DOHH2 (cell line): Measurements from ENCODE around the gene ACACB.

ENCODE experiments used
- H3F3A ChIP-seq: fragments of 200-600 bp; sonication (generic), shearing (Covaris generic); 2 replicates; pipeline ENCODE4 v1.6.0; 2016; ENCODE audit warnings: antibody characterized with exemption, mild to moderate bottlenecking; ENCODE audit not compliant: control insufficient read depth, insufficient read depth
- H3K27ac ChIP-seq: fragments of 200-600 bp; sonication (generic); 2 replicates; pipeline ENCODE4 v1.5.1; 2014; ENCODE audit warnings: low read depth, mild to moderate bottlenecking, low read length, moderate library complexity
- H3K27me3 ChIP-seq: fragments of 200-600 bp; sonication (generic); 2 replicates; pipeline ENCODE4 v1.6.1; 2014; ENCODE audit warnings: mild to moderate bottlenecking, low read length, mixed read lengths; ENCODE audit not compliant: control insufficient read depth
- H3K36me3 ChIP-seq: fragments of 200-600 bp; sonication (generic); 2 replicates; pipeline ENCODE4 v1.6.1; 2014; ENCODE audit warnings: mild to moderate bottlenecking, low read length, moderate library complexity, mixed read lengths; ENCODE audit not compliant: control insufficient read depth
- H3K4me1 ChIP-seq: fragments of 200-600 bp; sonication (generic); 2 replicates; pipeline ENCODE4 v1.6.1; 2014; ENCODE audit warnings: mild to moderate bottlenecking, low read length, mixed read lengths; ENCODE audit not compliant: control insufficient read depth
- H3K4me2 ChIP-seq: fragments of 200-600 bp; sonication (generic); 2 replicates; pipeline ENCODE4 v1.6.0; 2014; ENCODE audit warnings: mild to moderate bottlenecking, low read length, moderate library complexity
- H3K4me3 ChIP-seq: fragments of 200-600 bp; sonication (generic); 2 replicates; pipeline ENCODE4 v1.5.1; 2014; ENCODE audit warnings: mild to moderate bottlenecking, low read length, mixed read lengths
- H3K79me2 ChIP-seq: fragments of 200-600 bp; sonication (generic); 2 replicates; pipeline ENCODE4 v1.6.1; 2014; ENCODE audit warnings: mild to moderate bottlenecking, low read length, mixed read lengths; ENCODE audit not compliant: control insufficient read depth
- H3K9me2 ChIP-seq: fragments of 200-600 bp; sonication (generic); replicated peaks from 2 replicates; pipeline ENCODE4 v1.6.1; 2014; ENCODE audit warnings: mild to moderate bottlenecking, low read length, mixed read lengths; ENCODE audit not compliant: control insufficient read depth
- H3K9me3 ChIP-seq: fragments of 200-600 bp; sonication (generic); 2 replicates; pipeline ENCODE4 v1.6.1; 2014; ENCODE audit warnings: antibody characterized with exemption, low read length, mixed read lengths; ENCODE audit not compliant: control insufficient read depth, insufficient read depth
- H4K20me1 ChIP-seq: fragments of 200-600 bp; sonication (generic); 2 replicates; pipeline ENCODE4 v1.6.0; 2014; ENCODE audit warnings: low read depth, mild to moderate bottlenecking, antibody characterized with exemption, low read length, moderate library complexity; ENCODE audit not compliant: control insufficient read depth, insufficient read depth
- EZH2phosphoT487 ChIP-seq: fragments of 200-600 bp; sonication (generic); IDR thresholded peaks from 2 replicates; pipeline ENCODE4 v1.6.1; 2017; ENCODE audit warnings: borderline replicate concordance, mild to moderate bottlenecking, antibody characterized with exemption, low read length, moderate library complexity, mixed read lengths
- TF ChIP-seq, protein P1 (sequence below): fragments of 200-600 bp; sonication (generic); IDR thresholded peaks from one replicate; pipeline ENCODE4 v1.5.1; 2014; ENCODE audit warnings: antibody characterized with exemption, mild to moderate bottlenecking, low read depth, low read length; ENCODE audit not compliant: poor library complexity, severe bottlenecking

The ACACB gene

DNA sequence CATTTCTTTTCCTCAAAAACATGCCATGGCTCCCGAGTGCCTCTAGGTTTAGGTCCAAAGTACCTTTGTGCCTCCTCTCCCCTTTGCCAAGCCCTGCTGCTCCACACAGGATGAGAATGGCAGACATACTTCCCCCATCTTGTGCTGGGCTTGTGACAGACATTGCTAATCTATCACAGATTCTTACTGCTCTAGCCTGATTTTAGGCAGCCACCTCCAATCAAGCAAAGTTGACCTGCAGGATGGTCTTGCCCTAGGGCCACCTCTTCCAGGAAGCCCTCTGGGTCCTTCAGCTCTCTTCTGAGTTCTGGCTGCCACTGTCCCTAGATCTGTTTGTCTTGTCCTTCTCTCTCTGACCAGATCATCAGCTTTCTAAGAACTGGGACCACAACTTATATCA is 172.2 kb downstream of the ACACB start:
- H3K4me1 ChIP-seq: no peaks in the 10 kb centered on the region
- H3K9me2 ChIP-seq: no peaks in the 10 kb centered on the region
- H3K27ac ChIP-seq: no peak overlapping the region
- no peak overlapping the region for H3K4me3 ChIP-seq
- H4K20me1 ChIP-seq: no peaks in the 10 kb centered on the region
- TF ChIP-seq, protein P1, sequence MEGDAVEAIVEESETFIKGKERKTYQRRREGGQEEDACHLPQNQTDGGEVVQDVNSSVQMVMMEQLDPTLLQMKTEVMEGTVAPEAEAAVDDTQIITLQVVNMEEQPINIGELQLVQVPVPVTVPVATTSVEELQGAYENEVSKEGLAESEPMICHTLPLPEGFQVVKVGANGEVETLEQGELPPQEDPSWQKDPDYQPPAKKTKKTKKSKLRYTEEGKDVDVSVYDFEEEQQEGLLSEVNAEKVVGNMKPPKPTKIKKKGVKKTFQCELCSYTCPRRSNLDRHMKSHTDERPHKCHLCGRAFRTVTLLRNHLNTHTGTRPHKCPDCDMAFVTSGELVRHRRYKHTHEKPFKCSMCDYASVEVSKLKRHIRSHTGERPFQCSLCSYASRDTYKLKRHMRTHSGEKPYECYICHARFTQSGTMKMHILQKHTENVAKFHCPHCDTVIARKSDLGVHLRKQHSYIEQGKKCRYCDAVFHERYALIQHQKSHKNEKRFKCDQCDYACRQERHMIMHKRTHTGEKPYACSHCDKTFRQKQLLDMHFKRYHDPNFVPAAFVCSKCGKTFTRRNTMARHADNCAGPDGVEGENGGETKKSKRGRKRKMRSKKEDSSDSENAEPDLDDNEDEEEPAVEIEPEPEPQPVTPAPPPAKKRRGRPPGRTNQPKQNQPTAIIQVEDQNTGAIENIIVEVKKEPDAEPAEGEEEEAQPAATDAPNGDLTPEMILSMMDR: no peak
- no peak for TF ChIP-seq EZH2phosphoT487
- no peaks in the 10 kb centered on the region for H3K79me2 ChIP-seq
- no peaks in the 10 kb centered on the region for H3F3A ChIP-seq
- H3K4me2 ChIP-seq: no peak overlapping the region
- H3K9me3 ChIP-seq: no peaks in the 10 kb centered on the region
- no peaks in the 10 kb centered on the region for H3K27me3 ChIP-seq
- H3K36me3 ChIP-seq: no peaks in the 10 kb centered on the region

DNA sequence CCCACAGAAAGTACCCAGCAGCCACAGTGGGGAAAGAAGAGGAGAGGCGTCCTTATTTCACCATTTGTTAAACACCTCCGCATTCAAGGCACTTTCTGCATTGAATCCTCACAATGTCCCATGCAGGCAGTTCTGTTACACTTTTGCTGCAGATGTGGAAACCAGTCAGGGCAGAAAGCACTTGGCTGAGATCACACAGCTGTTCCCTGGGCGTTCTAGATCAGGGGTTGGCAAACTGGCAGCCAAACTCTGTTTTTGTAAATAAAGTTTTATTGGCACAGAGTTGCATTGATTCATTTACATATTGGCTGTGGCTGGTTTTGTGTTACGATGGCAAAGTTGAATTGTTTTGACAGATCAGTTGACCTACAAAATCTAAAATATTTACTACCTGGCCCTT is 172.6 kb downstream of the ACACB start:
- H3K36me3 ChIP-seq: no peaks in the 10 kb centered on the region
- TF ChIP-seq, protein P1: no peak
- TF ChIP-seq EZH2phosphoT487: no peak

DNA sequence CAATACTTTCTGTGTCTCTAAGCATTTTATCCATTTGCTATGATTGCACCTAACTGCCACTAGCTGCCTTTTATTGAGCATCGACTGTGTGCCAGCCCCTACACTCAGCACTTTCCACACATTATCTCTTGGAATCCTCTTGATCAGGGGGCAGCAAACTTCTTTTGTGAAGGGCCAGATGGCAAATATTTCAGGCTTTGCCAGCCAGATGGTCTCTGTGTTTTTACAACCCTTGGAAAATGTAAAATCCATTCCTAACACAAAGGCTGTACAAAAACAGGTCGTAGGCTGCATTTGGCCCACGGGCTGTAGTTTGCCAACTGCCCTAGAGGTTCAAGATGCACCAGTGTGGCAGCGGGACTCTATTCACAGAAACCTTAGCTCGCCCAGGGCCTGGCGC is 173.2 kb downstream of the ACACB start:
- TF ChIP-seq, protein P1: no peak
- TF ChIP-seq EZH2phosphoT487: no peak
- H3K27me3 ChIP-seq: no peaks in the 10 kb centered on the region

More for the DNA sequence above, 172.6 kb downstream of the ACACB start:
- Histone ChIP-seq H3K27me3 (no peaks in the 10 kb centered on the region), H3K9me3 (no peaks in the 10 kb centered on the region), H3K4me1 (no peaks in the 10 kb centered on the region), H3K27ac (no peak overlapping the region), H3K79me2 (no peaks in the 10 kb centered on the region), H3K4me2 (no peak overlapping the region), H3F3A (no peaks in the 10 kb centered on the region), H4K20me1 (no peaks in the 10 kb centered on the region), H3K4me3 (no peak overlapping the region), H3K9me2 (no peaks in the 10 kb centered on the region)

DNA sequence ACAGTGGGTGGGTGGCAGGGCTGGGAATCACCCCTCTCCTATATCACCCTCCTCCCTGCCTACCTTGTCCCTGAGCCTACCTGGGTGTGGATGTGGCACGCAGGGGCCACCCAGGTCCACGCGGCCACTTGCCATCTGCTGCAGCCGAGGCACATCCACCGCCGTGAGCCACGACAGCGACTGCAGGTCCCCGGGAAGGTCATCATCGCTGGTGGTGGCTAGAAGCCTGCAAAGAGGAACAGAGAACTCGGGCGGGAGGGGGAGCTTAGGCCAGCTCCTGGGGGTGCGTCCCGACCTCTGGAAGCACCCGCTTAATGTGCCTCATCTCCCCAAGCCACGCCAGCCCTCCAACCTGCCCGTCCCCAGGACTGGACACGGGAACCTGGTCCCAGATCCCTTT is 173.7 kb downstream of the ACACB start:
- Histone ChIP-seq H3K79me2 (no peaks in the 10 kb centered on the region), H3K4me3 (no peak overlapping the region), H3K36me3 (no peaks in the 10 kb centered on the region), H3F3A (no peaks in the 10 kb centered on the region), H3K9me2 (no peaks in the 10 kb centered on the region), H3K4me2 (no peak overlapping the region), H4K20me1 (no peaks in the 10 kb centered on the region), H3K27me3 (no peaks in the 10 kb centered on the region), H3K4me1 (no peaks in the 10 kb centered on the region), H3K9me3 (no peaks in the 10 kb centered on the region), H3K27ac (no peak overlapping the region)
- TF ChIP-seq, protein P1: no peak
- TF ChIP-seq EZH2phosphoT487: no peak

More for the DNA sequence above, 173.2 kb downstream of the ACACB start:
- Histone ChIP-seq H4K20me1 (no peaks in the 10 kb centered on the region), H3K4me1 (no peaks in the 10 kb centered on the region), H3K27ac (no peak overlapping the region), H3K79me2 (no peaks in the 10 kb centered on the region), H3K36me3 (no peaks in the 10 kb centered on the region), H3K4me2 (no peak overlapping the region), H3K9me2 (no peaks in the 10 kb centered on the region), H3K9me3 (no peaks in the 10 kb centered on the region), H3F3A (no peaks in the 10 kb centered on the region), H3K4me3 (no peak overlapping the region)
